ENCODE results near the gene CCDC116.

DNA sequence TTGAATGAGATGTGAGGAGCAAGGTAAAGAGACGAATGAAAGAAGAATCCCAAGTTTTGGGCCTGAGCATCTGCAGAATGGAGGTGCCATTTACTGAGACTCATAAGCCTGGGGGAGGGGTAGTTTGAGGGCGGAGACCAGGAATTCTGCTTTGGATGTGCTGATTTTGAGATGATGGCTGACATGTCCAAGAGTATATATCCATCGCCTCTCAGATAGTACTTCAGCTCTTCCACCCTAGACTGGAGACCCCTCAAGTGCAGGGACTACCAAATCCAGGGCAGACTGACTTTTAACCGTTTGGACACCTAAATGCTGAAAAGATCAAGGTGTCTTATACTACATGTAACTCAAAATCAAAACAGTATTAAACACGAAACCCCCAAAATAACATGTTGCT is 8.2 kb downstream of the CCDC116 start:
- TF ChIP-seq, protein P1, sequence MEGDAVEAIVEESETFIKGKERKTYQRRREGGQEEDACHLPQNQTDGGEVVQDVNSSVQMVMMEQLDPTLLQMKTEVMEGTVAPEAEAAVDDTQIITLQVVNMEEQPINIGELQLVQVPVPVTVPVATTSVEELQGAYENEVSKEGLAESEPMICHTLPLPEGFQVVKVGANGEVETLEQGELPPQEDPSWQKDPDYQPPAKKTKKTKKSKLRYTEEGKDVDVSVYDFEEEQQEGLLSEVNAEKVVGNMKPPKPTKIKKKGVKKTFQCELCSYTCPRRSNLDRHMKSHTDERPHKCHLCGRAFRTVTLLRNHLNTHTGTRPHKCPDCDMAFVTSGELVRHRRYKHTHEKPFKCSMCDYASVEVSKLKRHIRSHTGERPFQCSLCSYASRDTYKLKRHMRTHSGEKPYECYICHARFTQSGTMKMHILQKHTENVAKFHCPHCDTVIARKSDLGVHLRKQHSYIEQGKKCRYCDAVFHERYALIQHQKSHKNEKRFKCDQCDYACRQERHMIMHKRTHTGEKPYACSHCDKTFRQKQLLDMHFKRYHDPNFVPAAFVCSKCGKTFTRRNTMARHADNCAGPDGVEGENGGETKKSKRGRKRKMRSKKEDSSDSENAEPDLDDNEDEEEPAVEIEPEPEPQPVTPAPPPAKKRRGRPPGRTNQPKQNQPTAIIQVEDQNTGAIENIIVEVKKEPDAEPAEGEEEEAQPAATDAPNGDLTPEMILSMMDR (IDR thresholded peaks at IDR 0.05) = no peak
- TF ChIP-seq POLR2A (IDR thresholded peaks at IDR 0.05) = no peak
